ENCODE measurements around the gene ABITRAM. TPM values are rescaled to one million over a fixed set of nuclear protein-coding genes. Genes with fewer than 3 reads are reported as not detected.
"Not testable (repeated sequence)": the region's sequence is repeated elsewhere in the genome, so short reads cannot be mapped to it uniquely, and the experiment has no call there.

ABITRAM gene
- total RNA-seq, 1 donor: 9.0 TPM

GRCh38 chr9:108963459-108964143 is 29.4 kb downstream of the ABITRAM start:
- H3K9me3 ChIP-seq (ENCODE audit: low read depth, low read length): no peaks in the 10 kb centered on the region
- H3K4me1 ChIP-seq (ENCODE audit: insufficient read depth, low read length): peaks cover 8% of the 10 kb centered on the region
- H3K79me2 ChIP-seq (ENCODE audit: insufficient read depth, low read length): no peaks in the 10 kb centered on the region
- H2AFZ ChIP-seq (ENCODE audit: low read length): no peak overlapping the region
- H3K4me3 ChIP-seq (ENCODE audit: insufficient read depth, low read length): no peak overlapping the region
- no peaks in the 10 kb centered on the region for H4K20me1 ChIP-seq (ENCODE audit: insufficient read depth, low read length)
- DNase-seq (ENCODE audit: insufficient read length, low spot score, missing footprints): no peak
- no peak for TF ChIP-seq CTCF (IDR thresholded peaks at IDR 0.05; ENCODE audit: extremely low read depth, low read depth, low read length)
- no peaks in the 10 kb centered on the region for H3K27me3 ChIP-seq (ENCODE audit: insufficient read depth, low read length)
- peaks cover 60% of the 10 kb centered on the region for H3K36me3 ChIP-seq (ENCODE audit: insufficient read depth, low read length)
- no peak overlapping the region for H3K27ac ChIP-seq (ENCODE audit: low read depth, low read length)
- no peak overlapping the region for H3K4me2 ChIP-seq (ENCODE audit: insufficient read depth, low read length)

- Histone ChIP-seq H3K79me2 (ENCODE audit: insufficient read depth, low read length) (no peaks in the 10 kb centered on the region), H3K27me3 (ENCODE audit: insufficient read depth, low read length) (no peaks in the 10 kb centered on the region), H4K20me1 (ENCODE audit: insufficient read depth, low read length) (no peaks in the 10 kb centered on the region), H3K36me3 (ENCODE audit: insufficient read depth, low read length) (peaks cover 66% of the 10 kb centered on the region), H3K9me3 (ENCODE audit: low read depth, low read length) (no peaks in the 10 kb centered on the region), H3K27ac (ENCODE audit: low read depth, low read length) (no peak overlapping the region), H3K4me3 (ENCODE audit: insufficient read depth, low read length) (no peak overlapping the region), H2AFZ (ENCODE audit: low read length) (no peak overlapping the region), H3K4me2 (ENCODE audit: insufficient read depth, low read length) (no peak overlapping the region), H3K4me1 (ENCODE audit: insufficient read depth, low read length) (peaks cover 10% of the 10 kb centered on the region)
- no peak for TF ChIP-seq CTCF (IDR thresholded peaks at IDR 0.05; ENCODE audit: extremely low read depth, low read depth, low read length)
- no peak for DNase-seq (ENCODE audit: insufficient read length, low spot score, missing footprints)
Observed at GRCh38 chr9:108967916-108968315, 33.7 kb downstream of the ABITRAM start.

GRCh38 chr9:108971392-108971791 is 37.2 kb downstream of the ABITRAM start:
- H3K36me3 ChIP-seq (ENCODE audit: insufficient read depth, low read length): peaks cover 55% of the 10 kb centered on the region
- H3K9me3 ChIP-seq (ENCODE audit: low read depth, low read length); H2AFZ ChIP-seq (ENCODE audit: low read length); DNase-seq (ENCODE audit: insufficient read length, low spot score, missing footprints); H3K4me2 ChIP-seq (ENCODE audit: insufficient read depth, low read length); H3K27me3 ChIP-seq (ENCODE audit: insufficient read depth, low read length); H3K4me1 ChIP-seq (ENCODE audit: insufficient read depth, low read length); H3K79me2 ChIP-seq (ENCODE audit: insufficient read depth, low read length); H3K27ac ChIP-seq (ENCODE audit: low read depth, low read length); H4K20me1 ChIP-seq (ENCODE audit: insufficient read depth, low read length); H3K4me3 ChIP-seq (ENCODE audit: insufficient read depth, low read length): not testable (repeated sequence)

GRCh38 chr9:108972186-108972585 is 38.0 kb downstream of the ABITRAM start:
- no peaks in the 10 kb centered on the region for H4K20me1 ChIP-seq (ENCODE audit: insufficient read depth, low read length)
- H3K4me1 ChIP-seq (ENCODE audit: insufficient read depth, low read length): peaks cover 2% of the 10 kb centered on the region
- H3K9me3 ChIP-seq (ENCODE audit: low read depth, low read length): no peaks in the 10 kb centered on the region
- TF ChIP-seq CTCF (IDR thresholded peaks at IDR 0.05; ENCODE audit: extremely low read depth, low read depth, low read length): no peak
- H2AFZ ChIP-seq (ENCODE audit: low read length): no peak overlapping the region
- no peak for DNase-seq (ENCODE audit: insufficient read length, low spot score, missing footprints)
- no peaks in the 10 kb centered on the region for H3K27me3 ChIP-seq (ENCODE audit: insufficient read depth, low read length)
- H3K4me2 ChIP-seq (ENCODE audit: insufficient read depth, low read length): no peak overlapping the region
- H3K79me2 ChIP-seq (ENCODE audit: insufficient read depth, low read length): no peaks in the 10 kb centered on the region
- no peak overlapping the region for H3K27ac ChIP-seq (ENCODE audit: low read depth, low read length)
- H3K36me3 ChIP-seq (ENCODE audit: insufficient read depth, low read length): peaks cover 56% of the 10 kb centered on the region
- H3K4me3 ChIP-seq (ENCODE audit: insufficient read depth, low read length): no peak overlapping the region

All from osteoblast (primary cell).